HS-5 (cell line): Measurements from ENCODE around the gene COMMD3.

Source experiments
- DNase-seq: peaks from one replicate; pipeline ENCODE4 v3.0.0-alpha.2; 2012; ENCODE audit warnings: low read depth

The COMMD3 gene

GRCh38 chr10:22319980-22320558 lies 3.9 kb downstream of the COMMD3 start:
- DNase-seq, result no peak

- no peak for DNase-seq
Observed at GRCh38 chr10:22320591-22321155, 4.5 kb downstream of the COMMD3 start, which contains the start of gene BMI1. Gene BMI1, plus strand, starts transcription at chr10:22321099. Its CDS starts 5,351 bp downstream, at chr10:22326450.

- no peak for DNase-seq
Observed at GRCh38 chr10:22321156-22321923, 5.2 kb downstream of the COMMD3 start.

GRCh38 chr10:22321924-22322640 lies 5.9 kb downstream of the COMMD3 start:
- DNase-seq, result no peak

- DNase-seq, result no peak
Observed at GRCh38 chr10:22322641-22323160, 6.5 kb downstream of the COMMD3 start.

- DNase-seq, result no peak
Observed at GRCh38 chr10:22323538-22324305, 7.5 kb downstream of the COMMD3 start.

- no peak for DNase-seq
Observed at GRCh38 chr10:22324413-22324812, 8.2 kb downstream of the COMMD3 start.

GRCh38 chr10:22324893-22325271 lies 8.7 kb downstream of the COMMD3 start:
- no peak for DNase-seq

GRCh38 chr10:22325272-22326144 lies 9.3 kb downstream of the COMMD3 start:
- DNase-seq, result no peak

GRCh38 chr10:22326145-22326702 lies 10.0 kb downstream of the COMMD3 start:
- DNase-seq, result no peak

- DNase-seq, result no peak
Observed at GRCh38 chr10:22329150-22329549, 13.0 kb downstream of the COMMD3 start.

GRCh38 chr10:22332116-22332692 lies 16.0 kb downstream of the COMMD3 start:
- DNase-seq, result no peak

- no peak for DNase-seq
Observed at GRCh38 chr10:22333167-22333974, 17.2 kb downstream of the COMMD3 start.

- no peak for DNase-seq
Observed at GRCh38 chr10:22333975-22334282, 17.7 kb downstream of the COMMD3 start.

- DNase-seq, result no peak
Observed at GRCh38 chr10:22334414-22335172, 18.4 kb downstream of the COMMD3 start.

- DNase-seq, result no peak
Observed at GRCh38 chr10:22335173-22335933, 19.2 kb downstream of the COMMD3 start.

GRCh38 chr10:22338185-22338900 lies 22.2 kb downstream of the COMMD3 start:
- no peak for DNase-seq
